Hematopoietic multipotent progenitor cell (in vitro differentiated cells): ENCODE data around the gene MAP1B. TPM values are rescaled to one million over a fixed set of nuclear protein-coding genes. Genes with fewer than 3 reads are reported as not detected.
A peak's percentile ranks its signal among the peaks of the same experiment; 100 is the strongest.
"Not testable (repeated sequence)": the region's sequence is repeated elsewhere in the genome, so short reads cannot be mapped to it uniquely, and the experiment has no call there.

Experiments
- DNase-seq, 3 donors: peaks; one replicate each; pipeline ENCODE4 v3.0.0-alpha.2; 2011 to 2015; ENCODE audit warnings: low read depth in 2 of 3, low spot score in 2 of 3
- total RNA-seq: library from RNA; depleted of rRNA; stranded (reverse); fragments of >200 nt; gene quantifications from one replicate; pipeline ENCODE4 v1.2.3, GENCODE V29; 2012

The MAP1B gene
- 0.54 TPM for total RNA-seq

DNA sequence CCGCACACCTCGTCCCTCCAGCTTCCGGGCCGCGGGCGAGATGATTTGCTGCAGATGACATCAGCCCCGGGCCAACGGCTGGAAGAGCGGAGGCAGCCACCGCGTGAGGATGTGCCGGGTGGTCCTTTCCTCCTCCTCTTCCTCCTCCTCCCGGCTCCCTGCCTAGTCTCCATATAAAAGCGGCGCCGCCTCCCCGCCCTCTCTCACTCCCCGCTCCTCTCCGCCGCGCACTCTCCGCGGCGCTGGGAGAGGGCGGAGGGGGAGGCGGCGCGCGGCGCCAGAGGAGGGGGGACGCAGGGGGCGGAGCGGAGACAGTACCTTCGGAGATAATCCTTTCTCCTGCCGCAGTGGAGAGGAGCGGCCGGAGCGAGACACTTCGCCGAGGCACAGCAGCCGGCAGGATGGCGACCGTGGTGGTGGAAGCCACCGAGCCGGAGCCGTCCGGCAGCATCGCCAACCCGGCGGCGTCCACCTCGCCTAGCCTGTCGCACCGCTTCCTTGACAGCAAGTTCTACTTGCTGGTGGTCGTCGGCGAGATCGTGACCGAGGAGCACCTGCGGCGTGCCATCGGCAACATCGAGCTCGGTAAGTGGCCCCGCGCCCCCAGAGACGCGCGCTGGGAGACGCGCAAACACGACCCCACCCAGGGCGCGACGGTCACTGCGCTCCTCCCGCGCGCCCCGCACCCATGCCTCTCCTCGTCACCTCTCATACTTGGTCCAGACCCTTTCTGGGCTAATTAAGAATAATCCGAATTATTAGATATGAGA, at the start of gene MAP1B:
MAP1B (plus strand) TSS at position 345 of the 770 bp plus-strand sequence; CDS start at position 402, 57 bp downstream.
- peak in 1 of 3 donors; percentile 3 for DNase-seq

DNA sequence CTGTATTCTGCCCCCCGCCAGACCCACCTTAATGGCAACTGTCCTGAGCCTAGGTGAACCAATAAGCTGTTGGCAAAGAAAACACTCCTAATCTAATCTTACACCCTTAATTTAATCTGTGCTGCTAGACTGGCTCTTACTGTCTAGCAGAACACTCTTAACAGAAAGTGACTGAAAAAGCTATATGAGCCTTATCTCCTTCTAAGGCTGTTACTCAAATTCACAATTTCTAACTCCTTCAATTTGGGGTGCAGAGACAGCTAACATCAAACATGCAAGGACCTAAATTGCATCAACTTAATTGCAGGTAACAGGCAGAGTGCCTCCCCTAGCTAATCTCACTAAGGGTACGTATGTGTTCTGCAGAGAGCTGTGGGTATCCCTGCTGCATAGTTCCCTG, 49.5 kb upstream of the MAP1B start:
- no peak for DNase-seq

DNA sequence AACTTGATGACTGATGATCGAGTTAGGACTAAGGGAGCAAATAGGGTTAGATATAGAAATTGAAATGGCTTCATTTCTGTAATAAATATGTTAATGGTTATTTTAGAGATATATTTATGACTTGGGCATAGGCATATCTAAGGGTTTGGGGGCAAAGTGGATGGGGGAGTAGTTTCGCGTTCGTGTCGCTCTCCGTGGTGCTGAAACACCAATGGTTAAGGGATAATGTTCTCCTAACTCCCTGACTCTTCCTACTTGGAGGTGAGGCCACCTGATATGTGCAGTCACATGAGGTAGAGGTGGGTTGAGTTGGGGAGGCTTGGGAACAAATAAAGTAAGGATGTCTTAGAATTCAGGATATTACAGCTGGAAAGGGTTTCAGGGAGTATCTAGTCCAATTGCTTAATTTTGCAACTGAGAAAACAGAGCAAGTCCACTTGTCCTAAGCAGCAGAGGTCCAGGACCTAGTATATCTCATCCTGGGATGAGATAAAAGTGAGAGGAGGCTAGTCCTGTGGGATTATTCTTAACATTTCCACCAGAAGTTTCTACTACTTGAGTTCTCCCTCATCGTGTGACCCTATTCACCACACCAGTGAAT, 44.0 kb upstream of the MAP1B start:
- DNase-seq, result peak in 2 of 3 donors; percentile 7 to 49

DNA sequence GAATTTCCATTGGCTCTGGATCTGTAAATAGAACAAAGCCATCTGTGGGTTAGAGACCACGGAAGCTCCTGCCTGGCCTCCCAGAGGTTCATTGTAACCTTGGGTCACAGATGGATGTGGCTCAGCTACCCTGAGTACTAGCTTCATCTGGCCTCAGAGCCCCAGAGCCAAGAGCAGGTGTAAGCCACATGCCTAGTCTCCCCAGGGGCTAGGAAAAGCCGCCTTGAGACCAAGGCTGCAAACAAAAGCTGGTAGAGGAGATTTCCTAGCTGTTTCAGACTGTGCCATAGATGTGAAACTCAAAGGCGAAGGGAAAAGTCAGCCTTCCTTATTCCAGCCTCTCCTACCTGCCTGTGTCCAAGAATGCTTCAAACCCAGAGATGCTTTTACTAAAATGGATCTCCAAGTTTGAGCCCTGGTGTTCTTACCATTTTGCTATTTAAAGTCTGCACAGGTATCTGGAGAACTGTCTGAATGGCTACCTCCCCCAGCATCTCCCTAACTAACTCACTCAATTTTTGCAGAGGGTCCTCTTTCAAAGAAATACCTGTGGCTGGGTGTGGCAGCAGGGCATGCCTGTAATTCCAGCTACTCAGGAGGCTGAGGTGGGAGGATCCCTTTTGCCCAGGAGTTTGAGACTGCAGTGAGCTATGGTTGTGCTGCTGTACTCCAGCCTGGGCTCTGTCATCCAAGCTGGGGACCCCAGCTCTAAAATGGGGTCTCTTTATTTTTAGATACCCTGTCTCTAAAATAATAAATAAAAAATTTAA, 42.3 kb upstream of the MAP1B start:
- no peak for DNase-seq

DNA sequence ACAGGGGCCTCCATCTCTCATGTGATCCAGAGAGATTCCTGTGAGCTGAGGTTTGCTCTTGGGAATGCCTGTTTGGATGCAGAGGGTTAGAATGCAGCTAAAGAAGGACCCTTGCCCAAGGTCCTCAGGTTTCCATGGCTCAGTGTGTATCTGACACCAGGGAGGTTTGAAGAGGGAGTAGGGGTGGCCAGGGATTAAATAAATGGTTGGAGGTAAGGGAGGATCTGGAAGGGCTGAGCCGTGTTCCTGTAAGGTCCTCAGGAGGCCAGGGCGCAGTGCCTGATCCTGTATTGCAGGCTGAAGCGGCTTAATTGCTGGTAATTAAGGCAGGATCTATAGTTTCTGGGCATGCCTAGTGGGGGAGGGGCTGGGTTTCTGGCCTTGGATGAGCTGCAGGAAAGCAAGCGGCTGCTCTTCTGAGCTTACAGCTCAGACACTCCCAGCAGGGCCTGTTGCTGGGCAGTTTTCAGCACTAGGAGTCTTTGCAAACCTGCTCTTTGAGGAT, 41.5 kb upstream of the MAP1B start:
- DNase-seq, result no peak

DNA sequence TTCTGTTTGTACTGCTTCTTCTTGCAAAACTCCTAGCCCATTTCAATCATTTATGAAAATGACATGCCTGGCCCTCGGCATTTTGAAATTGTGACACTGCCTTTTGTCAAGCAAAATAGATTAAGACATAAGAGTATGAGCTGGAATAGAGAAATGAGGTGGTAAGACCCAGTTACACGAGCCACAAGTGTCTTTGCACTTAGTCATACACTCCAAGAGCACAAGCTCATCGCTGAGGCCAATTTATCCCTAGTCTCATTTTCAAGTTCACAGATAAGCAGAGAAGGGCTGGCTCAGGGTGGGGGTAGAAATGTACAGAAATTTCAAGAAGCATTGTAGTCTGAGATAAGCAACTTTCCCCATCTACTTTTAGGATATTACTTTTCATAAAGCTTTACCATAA, 40.6 kb upstream of the MAP1B start:
- DNase-seq, result no peak

DNA sequence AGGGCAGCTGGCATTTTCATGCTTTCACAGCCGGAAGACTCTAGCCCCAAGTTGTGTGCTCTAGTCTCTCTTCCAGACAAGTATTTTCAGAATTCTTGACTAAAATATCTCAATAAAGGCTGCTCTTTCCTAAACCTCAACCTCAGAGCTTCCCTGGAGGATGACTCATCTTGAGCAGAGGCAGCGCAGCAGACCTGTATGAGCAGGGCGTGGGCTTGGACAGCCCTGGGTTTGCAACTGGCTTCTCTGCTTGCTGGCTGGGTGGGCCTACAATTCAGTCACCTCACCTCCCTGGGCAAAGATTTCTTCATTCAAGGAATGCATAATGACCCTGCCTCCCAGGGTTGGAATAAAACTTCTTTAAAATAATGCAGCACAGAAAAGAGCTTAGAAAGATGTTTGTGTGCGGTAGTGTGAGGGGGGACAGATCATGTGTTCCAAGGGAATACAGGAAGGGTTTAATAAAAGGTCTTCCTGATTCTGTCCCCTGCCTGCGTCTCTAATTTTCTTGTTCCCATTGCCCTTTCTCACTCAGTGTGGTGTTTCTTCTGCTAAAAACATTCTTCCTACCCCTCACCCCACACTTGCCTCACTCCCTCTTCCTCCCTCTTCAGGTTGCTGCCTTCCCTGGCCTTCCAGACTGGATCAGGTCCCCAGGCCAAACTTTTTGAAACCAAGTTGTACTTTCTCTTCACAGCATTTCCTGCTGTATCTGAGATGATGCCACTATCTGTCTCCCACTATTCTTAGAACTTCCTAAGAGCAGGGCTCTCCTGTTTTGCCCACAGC, 39.4 kb upstream of the MAP1B start:
- no peak for DNase-seq

DNA sequence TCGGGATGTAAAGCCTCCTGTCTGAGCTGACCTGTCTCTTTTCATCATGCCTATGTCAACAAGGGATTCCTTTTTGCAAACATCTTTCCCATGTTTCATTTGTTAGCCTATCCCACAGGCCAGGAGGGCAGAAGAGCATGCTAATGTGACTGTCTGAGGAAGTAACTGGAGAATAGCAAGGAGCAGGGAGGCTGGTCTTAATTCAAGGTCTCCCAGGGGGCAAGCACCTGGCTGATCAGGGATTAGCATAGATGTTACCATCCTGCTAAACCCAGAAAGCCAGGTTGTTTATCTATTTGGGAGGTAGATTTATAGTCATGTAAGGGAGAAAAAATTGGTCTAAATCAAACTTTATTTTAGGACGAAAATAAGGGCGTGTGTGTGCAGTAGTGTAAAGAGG, 36.7 kb upstream of the MAP1B start:
- no peak for DNase-seq

DNA sequence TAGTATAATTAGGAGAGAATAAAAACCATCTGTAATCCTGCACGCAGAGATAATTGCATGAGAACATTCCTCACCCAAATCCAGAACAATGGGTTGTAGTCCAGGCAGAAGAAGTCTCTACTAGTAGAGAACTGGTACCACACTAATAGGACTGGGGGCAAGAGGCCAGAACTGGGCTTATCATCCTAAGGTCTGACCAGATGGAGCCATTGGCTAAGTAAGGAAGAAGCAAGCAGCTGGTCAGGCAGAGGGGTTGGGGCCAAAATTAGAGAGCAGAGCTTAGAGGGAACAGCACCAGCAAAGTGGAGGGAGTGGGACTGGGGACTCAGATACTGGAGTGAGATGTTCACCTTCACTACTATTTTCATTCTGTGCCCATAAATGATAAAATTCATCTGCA, 35.4 kb upstream of the MAP1B start:
- DNase-seq, result no peak

DNA sequence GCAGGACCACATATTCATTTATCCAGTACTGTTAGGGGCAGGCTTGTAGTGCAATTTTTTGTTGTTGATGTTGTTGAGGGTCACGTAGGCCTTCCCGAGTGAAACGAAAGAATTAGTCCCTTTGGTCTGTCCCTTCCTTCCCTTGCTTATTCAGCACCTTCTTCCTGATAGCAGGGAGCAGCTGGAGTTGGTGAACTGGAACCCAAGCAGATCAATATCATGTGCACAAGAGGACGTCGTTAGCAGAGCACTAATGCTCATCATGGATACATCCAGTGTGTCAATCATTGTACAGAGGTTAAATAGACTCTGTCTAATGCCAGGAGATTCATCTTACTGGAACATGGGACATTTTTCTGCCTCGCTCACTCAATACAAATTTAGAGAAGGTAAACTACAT, 33.0 kb upstream of the MAP1B start:
- DNase-seq, result no peak

DNA sequence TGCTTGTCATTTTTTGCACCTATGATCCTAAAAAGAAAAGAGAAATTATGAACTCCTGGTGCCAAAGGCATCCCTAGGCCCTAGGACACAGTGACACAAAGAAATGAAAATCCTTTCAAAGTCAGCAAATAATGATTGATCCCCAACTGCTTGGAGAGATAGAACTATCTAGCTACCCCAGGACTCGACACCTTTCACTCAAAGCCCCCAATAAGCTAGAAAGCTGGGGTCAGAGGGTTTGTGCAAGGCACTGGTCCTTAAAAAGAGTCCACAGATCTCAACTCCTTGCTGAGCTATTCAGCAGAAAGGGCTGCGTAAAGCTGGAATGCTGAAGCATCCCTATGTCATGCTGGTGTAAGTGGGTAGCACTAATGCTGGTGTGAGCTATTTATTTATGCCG, 31.8 kb upstream of the MAP1B start:
- no peak for DNase-seq

DNA sequence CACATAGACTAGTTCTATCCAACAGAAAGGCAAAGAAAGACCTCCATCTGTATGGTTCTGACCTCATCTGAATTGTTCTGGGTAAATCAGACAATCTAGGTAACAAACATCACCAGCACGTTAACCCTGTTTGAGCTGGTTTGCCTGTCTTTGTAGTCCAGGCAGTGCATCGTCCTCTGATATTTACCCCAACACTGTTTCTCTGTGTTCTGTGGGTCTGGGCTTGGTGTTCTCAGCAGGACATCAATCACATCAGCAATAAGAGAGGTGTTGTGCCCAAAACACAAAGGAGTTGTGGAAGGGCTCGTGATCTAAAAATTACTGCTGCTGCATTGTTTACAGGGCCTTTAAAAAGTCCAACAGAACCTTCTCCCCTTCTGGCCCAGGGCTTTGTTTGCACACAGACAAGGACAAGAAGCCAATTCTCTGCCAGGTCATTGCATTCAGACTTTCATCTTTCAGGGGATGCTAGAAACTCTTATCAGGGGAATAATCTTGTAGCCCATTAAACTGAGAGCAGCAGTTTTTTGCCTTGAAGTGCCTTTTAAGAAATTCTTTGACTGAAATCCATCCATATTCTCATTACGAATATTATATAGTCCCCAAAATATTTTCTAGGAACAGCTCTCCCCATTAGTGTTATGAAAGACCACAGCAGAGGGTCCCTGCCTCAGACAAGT, 30.5 kb upstream of the MAP1B start:
- no peak for DNase-seq

DNA sequence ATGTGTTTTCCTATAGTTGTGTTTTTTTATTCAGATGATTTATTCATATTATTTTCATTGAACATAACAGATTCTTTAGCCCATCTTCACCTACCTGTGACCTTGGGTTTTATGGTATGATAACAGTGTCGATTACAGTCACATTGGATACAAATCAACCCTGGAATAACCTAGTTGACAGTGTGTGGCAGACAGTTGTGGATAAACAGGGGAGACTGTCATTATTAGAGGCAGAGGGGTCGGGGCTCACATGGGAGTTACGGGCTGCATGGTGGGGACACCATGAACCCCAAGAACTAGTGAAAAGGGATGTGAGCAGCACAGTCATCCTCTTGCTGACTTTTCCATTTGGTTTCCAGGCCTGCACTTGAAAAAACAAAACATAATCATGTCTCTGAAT, 29.9 kb upstream of the MAP1B start:
- no peak for DNase-seq

DNA sequence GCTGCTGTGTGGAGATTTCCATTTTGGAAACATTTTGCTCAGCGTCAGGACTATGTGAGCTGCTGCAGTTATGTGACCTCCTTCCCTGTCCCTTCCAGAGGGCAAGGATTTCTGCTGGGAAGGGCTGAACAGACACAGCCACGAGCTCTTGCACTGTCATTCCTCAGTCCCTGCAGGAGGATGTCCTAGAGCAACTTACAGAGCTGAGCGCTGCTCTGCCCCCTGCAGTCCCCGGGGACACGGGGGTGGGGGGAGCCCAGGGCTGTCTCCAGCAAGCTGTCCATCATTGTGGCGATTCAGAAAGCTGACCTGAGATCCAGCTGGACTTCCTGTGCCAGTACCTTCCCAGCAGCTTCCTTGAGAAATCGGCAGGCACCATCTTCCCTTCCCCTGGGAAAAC, 28.0 kb upstream of the MAP1B start:
- no peak for DNase-seq

DNA sequence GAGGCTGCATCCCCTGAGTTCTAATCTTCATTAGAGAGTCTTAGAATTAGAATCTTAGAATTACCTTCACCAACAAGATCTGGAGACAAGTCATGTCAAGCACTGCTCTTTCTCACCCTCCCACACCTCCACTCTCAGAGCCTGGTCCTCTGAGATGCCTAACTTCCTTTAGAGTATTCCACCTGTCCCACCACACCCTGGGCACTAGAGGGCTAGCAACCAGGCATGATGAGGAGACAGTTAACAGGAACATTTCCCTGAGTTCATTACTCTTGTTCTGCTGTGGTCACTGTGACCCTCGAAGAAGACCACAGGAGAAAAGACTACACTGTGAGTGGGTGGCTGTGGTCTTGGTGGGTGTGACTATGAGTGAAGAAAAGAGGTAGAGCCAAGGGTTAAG, 25.2 kb upstream of the MAP1B start:
- DNase-seq, result no peak

DNA sequence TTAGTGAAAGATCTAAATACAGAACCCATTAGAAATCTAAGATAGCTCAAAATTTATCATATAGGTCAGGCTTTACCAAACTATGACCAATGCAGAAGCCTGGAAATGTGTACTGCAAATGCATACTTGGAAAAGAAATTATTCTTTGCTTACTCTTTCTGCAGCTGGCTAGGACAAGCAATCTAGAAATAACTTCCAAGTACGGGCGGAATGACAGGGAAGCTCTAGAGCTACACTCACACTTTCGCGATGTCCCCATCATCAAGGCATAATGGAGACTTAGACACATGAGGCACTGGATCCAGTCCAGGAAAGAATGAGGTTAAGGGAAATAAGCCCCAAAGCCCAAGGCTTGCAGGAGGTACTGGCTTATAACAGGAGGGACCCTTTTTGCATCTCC, 22.4 kb upstream of the MAP1B start:
- DNase-seq, result no peak

DNA sequence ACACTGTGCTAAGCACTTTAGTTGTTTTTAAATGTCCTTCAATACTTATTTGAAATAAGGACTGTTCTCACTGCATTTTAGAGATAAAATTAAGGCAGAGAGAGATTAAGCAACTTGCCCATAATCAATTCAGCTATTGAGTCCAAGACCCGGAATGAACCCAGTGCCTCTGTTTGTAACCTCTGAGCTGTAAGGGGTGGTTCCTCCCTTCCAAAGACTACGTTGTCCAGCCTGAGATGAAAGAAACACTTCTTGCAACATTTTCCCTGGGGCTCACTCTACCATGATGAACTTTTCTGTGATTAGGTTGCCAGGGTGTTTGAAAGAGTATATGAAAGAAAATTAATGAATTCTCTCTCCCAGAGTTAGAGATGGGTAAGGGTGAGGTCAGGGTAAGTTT, 22.0 kb upstream of the MAP1B start:
- no peak for DNase-seq

DNA sequence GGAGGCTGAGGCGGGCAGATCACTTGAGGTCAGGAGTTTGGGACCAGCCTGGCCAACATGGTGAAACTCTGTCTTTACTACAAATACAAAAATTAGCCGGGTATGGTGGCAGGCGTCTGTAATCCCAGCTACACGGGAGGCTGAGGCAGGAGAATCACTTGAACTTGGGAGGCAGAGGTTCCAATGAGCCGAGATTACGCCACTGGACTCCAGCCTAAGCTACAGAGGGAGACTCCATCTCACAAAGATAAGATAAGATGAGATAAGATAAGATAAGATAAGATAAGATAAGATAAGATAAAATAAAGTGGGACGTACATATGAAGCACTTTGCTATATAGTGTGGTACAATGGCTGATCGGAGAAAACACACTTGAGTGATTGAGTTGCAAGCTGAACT, 17.6 kb upstream of the MAP1B start:
- not testable (repeated sequence) for DNase-seq

DNA sequence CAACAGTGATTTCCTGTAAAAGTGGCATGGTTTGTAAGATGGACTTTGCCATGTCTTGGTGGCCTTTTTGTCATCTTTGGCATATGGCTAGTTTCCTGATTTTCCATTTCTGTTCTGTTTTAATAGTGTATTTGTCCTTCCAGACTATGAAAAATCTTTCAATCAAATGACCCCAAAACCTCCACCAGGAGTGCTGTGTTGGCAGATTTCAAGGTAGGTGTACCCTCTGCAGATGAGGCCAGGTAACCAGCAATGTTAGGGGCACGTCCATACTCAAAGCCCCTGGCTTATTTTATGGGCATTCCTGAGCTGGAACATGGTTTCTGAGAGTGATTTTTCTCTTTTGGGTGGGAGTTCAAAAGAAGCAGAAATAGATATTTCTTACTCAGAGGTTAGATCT, 15.2 kb upstream of the MAP1B start:
- no peak for DNase-seq

DNA sequence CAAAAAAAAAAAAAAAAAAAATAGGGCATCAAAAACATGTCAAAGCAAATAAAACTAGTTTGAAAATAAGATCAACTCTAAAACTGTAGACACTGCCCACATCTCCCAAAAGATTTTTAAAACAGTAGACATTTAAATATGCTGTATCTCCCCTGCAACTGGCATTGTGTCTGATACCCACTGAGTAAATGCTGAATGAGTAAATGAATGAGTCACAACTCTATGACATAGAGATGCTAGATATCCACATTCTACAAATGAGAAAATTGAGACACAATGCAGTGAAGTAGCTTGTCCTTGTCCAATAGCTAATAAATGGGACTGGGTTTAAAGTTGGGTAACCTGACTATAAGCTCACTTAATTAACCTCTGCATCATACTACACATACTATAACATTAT, 14.1 kb upstream of the MAP1B start:
- no peak for DNase-seq
